ENCODE measurements around the gene ZNF662.

Gene ZNF662

GRCh38 chr3:42895580-42895868 lies 10.4 kb upstream of the ZNF662 start:
- H3K4me3 ChIP-seq (ENCODE audit: insufficient read depth in 1 of 2, low read depth in 1 of 2, low read length in 2 of 2), result no peak overlapping the region
- H3K18ac ChIP-seq (ENCODE audit: low read depth in 1 of 2, low read length in 2 of 2), result no peak overlapping the region
- no peak overlapping the region for H3K9ac ChIP-seq (ENCODE audit: low read length)

GRCh38 chr3:42898896-42899675 lies 6.9 kb upstream of the ZNF662 start:
- H3K4me3 ChIP-seq (ENCODE audit: insufficient read depth in 1 of 2, low read depth in 1 of 2, low read length in 2 of 2), result no peak overlapping the region
- peaks cover 12 to 17% of the 10 kb centered on the region in 2 experiments for H3K27me3 ChIP-seq (ENCODE audit: control insufficient read depth in 1 of 2, insufficient read depth in 1 of 2, low read length in 2 of 2)
- H4K91ac ChIP-seq (ENCODE audit: low read length), result no peak overlapping the region
- H3K4me2 ChIP-seq (ENCODE audit: low read length, poor library complexity, severe bottlenecking), result no peak overlapping the region
- H2BK120ac ChIP-seq (ENCODE audit: low read depth, low read length), result no peak overlapping the region
- no peak overlapping the region for H2AFZ ChIP-seq (ENCODE audit: low read depth, low read length)
- H2BK12ac ChIP-seq (ENCODE audit: low read length in 2 of 2), result no peak overlapping the region
- no peaks in the 10 kb centered on the region for H3K79me1 ChIP-seq (replicated peaks; ENCODE audit: low read length, poor library complexity, severe bottlenecking)
- H2BK15ac ChIP-seq (ENCODE audit: low read depth, poor library complexity, severe bottlenecking), result no peak overlapping the region
- no peak overlapping the region for H3K14ac ChIP-seq (ENCODE audit: low read length in 2 of 2)
- no peak overlapping the region for H3K27ac ChIP-seq (ENCODE audit: low read length, poor library complexity, severe bottlenecking)
- no peak overlapping the region for H3K9ac ChIP-seq (ENCODE audit: low read length)
- H3K18ac ChIP-seq (ENCODE audit: low read depth in 1 of 2, low read length in 2 of 2), result no peak overlapping the region
- H2AK5ac ChIP-seq (ENCODE audit: low read length, severe bottlenecking), result no peak overlapping the region
- H3K9me3 ChIP-seq (ENCODE audit: control insufficient read depth, low read length), result no peaks in the 10 kb centered on the region
- no peak overlapping the region for H2BK5ac ChIP-seq (ENCODE audit: low read depth, low read length, poor library complexity, severe bottlenecking)
- no peaks in the 10 kb centered on the region for H3K4me1 ChIP-seq (ENCODE audit: control insufficient read depth, insufficient read depth, low read depth, low read length)
- DNase-seq, result no peak
- H4K8ac ChIP-seq (ENCODE audit: low read length), result no peak overlapping the region
- no peak overlapping the region for H3K4ac ChIP-seq (ENCODE audit: low read depth in 1 of 2, low read length in 2 of 2)
- no peaks in the 10 kb centered on the region for H3K36me3 ChIP-seq (ENCODE audit: control insufficient read depth in 1 of 2, insufficient read depth in 2 of 2, low read depth in 1 of 2, low read length in 2 of 2)
- H3K23ac ChIP-seq (ENCODE audit: low read length in 2 of 2), result no peak overlapping the region

More at GRCh38 chr3:42895580-42895868, 10.4 kb upstream of the ZNF662 start:
- Histone ChIP-seq H3K36me3 (ENCODE audit: control insufficient read depth in 1 of 2, insufficient read depth in 2 of 2, low read depth in 1 of 2, low read length in 2 of 2) (no peaks in the 10 kb centered on the region), H3K4ac (ENCODE audit: low read depth in 1 of 2, low read length in 2 of 2) (no peak overlapping the region), H2BK12ac (ENCODE audit: low read length in 2 of 2) (no peak overlapping the region), H2BK120ac (ENCODE audit: low read depth, low read length) (no peak overlapping the region), H4K91ac (ENCODE audit: low read length) (no peak overlapping the region), H3K14ac (ENCODE audit: low read length in 2 of 2) (no peak overlapping the region), H3K23ac (ENCODE audit: low read length in 2 of 2) (no peak overlapping the region), H3K79me1 (replicated peaks; ENCODE audit: low read length, poor library complexity, severe bottlenecking) (no peaks in the 10 kb centered on the region), H3K4me1 (ENCODE audit: control insufficient read depth, insufficient read depth, low read depth, low read length) (no peaks in the 10 kb centered on the region), H3K4me2 (ENCODE audit: low read length, poor library complexity, severe bottlenecking) (no peak overlapping the region), H2AFZ (ENCODE audit: low read depth, low read length) (no peak overlapping the region), H3K9me3 (ENCODE audit: control insufficient read depth, low read length) (no peaks in the 10 kb centered on the region), H3K27ac (ENCODE audit: low read length, poor library complexity, severe bottlenecking) (no peak overlapping the region), H2BK5ac (ENCODE audit: low read depth, low read length, poor library complexity, severe bottlenecking) (no peak overlapping the region), H2BK15ac (ENCODE audit: low read depth, poor library complexity, severe bottlenecking) (no peak overlapping the region), H4K8ac (ENCODE audit: low read length) (no peak overlapping the region), H3K27me3 (ENCODE audit: control insufficient read depth in 1 of 2, insufficient read depth in 1 of 2, low read length in 2 of 2) (peaks cover 7 to 12% of the 10 kb centered on the region in 2 experiments), H2AK5ac (ENCODE audit: low read length, severe bottlenecking) (no peak overlapping the region)
- no peak for DNase-seq

- Histone ChIP-seq H3K4me1 (ENCODE audit: control insufficient read depth, insufficient read depth, low read depth, low read length) (no peaks in the 10 kb centered on the region), H3K18ac (ENCODE audit: low read depth in 1 of 2, low read length in 2 of 2) (no peak overlapping the region), H3K27ac (ENCODE audit: low read length, poor library complexity, severe bottlenecking) (no peak overlapping the region), H4K91ac (ENCODE audit: low read length) (no peak overlapping the region), H3K36me3 (ENCODE audit: control insufficient read depth in 1 of 2, insufficient read depth in 2 of 2, low read depth in 1 of 2, low read length in 2 of 2) (no peaks in the 10 kb centered on the region), H3K4me2 (ENCODE audit: low read length, poor library complexity, severe bottlenecking) (no peak overlapping the region), H2BK5ac (ENCODE audit: low read depth, low read length, poor library complexity, severe bottlenecking) (no peak overlapping the region), H4K8ac (ENCODE audit: low read length) (no peak overlapping the region), H2BK12ac (ENCODE audit: low read length in 2 of 2) (no peak overlapping the region), H2BK120ac (ENCODE audit: low read depth, low read length) (no peak overlapping the region), H3K9me3 (ENCODE audit: control insufficient read depth, low read length) (no peaks in the 10 kb centered on the region), H3K14ac (ENCODE audit: low read length in 2 of 2) (no peak overlapping the region), H3K23ac (ENCODE audit: low read length in 2 of 2) (no peak overlapping the region), H3K4me3 (ENCODE audit: insufficient read depth in 1 of 2, low read depth in 1 of 2, low read length in 2 of 2) (no peak overlapping the region), H3K9ac (ENCODE audit: low read length) (no peak overlapping the region), H2AFZ (ENCODE audit: low read depth, low read length) (no peak overlapping the region), H3K27me3 (ENCODE audit: control insufficient read depth in 1 of 2, insufficient read depth in 1 of 2, low read length in 2 of 2) (peaks cover 7 to 28% of the 10 kb centered on the region in 2 experiments), H2BK15ac (ENCODE audit: low read depth, poor library complexity, severe bottlenecking) (no peak overlapping the region), H3K79me1 (replicated peaks; ENCODE audit: low read length, poor library complexity, severe bottlenecking) (no peaks in the 10 kb centered on the region), H2AK5ac (ENCODE audit: low read length, severe bottlenecking) (no peak overlapping the region), H3K4ac (ENCODE audit: low read depth in 1 of 2, low read length in 2 of 2) (no peak overlapping the region)
- 85% methylated on average over 8 of the region's 8 CpGs for WGBS
- no peak for DNase-seq
These were observed 5.5 kb upstream of the ZNF662 start for GRCh38 chr3:42900226-42901072.

DNA sequence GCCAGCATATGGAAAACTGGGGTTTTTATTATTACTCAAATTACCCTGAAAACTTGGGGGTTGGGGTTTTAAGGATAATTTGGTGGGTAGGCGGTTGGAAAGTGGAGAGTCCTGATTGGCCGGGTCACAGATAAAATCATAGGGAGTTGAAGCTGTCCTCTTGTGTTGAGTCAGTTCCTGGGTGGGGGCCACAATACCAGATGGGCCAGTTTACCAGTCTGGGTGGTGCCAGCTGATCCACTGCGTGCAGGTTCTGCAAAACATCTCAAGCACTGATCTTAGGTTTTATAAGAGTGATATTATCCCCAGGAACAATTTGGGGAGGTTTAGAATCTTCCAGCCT lies 4.9 kb upstream of the ZNF662 start:
- DNase-seq, result no peak
- Histone ChIP-seq H3K4me3 (ENCODE audit: insufficient read depth in 1 of 2, low read depth in 1 of 2, low read length in 2 of 2) (no peak overlapping the region), H3K9me3 (ENCODE audit: control insufficient read depth, low read length) (no peaks in the 10 kb centered on the region), H3K4me2 (ENCODE audit: low read length, poor library complexity, severe bottlenecking) (no peak overlapping the region), H3K27me3 (ENCODE audit: control insufficient read depth in 1 of 2, insufficient read depth in 1 of 2, low read length in 2 of 2) (peaks cover 4 to 25% of the 10 kb centered on the region in 2 experiments), H4K8ac (ENCODE audit: low read length) (no peak overlapping the region), H3K4ac (ENCODE audit: low read depth in 1 of 2, low read length in 2 of 2) (no peak overlapping the region), H2BK120ac (ENCODE audit: low read depth, low read length) (no peak overlapping the region), H3K36me3 (ENCODE audit: control insufficient read depth in 1 of 2, insufficient read depth in 2 of 2, low read depth in 1 of 2, low read length in 2 of 2) (no peaks in the 10 kb centered on the region), H3K9ac (ENCODE audit: low read length) (no peak overlapping the region), H3K23ac (ENCODE audit: low read length in 2 of 2) (no peak overlapping the region), H2BK12ac (ENCODE audit: low read length in 2 of 2) (no peak overlapping the region), H2BK5ac (ENCODE audit: low read depth, low read length, poor library complexity, severe bottlenecking) (no peak overlapping the region), H3K4me1 (ENCODE audit: control insufficient read depth, insufficient read depth, low read depth, low read length) (no peaks in the 10 kb centered on the region), H3K79me1 (replicated peaks; ENCODE audit: low read length, poor library complexity, severe bottlenecking) (no peaks in the 10 kb centered on the region), H2AK5ac (ENCODE audit: low read length, severe bottlenecking) (no peak overlapping the region), H3K18ac (ENCODE audit: low read depth in 1 of 2, low read length in 2 of 2) (no peak overlapping the region), H3K14ac (ENCODE audit: low read length in 2 of 2) (no peak overlapping the region), H4K91ac (ENCODE audit: low read length) (no peak overlapping the region), H3K27ac (ENCODE audit: low read length, poor library complexity, severe bottlenecking) (no peak overlapping the region), H2BK15ac (ENCODE audit: low read depth, poor library complexity, severe bottlenecking) (no peak overlapping the region), H2AFZ (ENCODE audit: low read depth, low read length) (no peak overlapping the region)
- 90% methylated on average over 2 of the region's 3 CpGs for WGBS
